HG03439 (cell line): ENCODE results near the gene WNT11.

Source experiments
- ATAC-seq: cut with Tn5 transposase; IDR thresholded peaks from one replicate; pipeline ENCODE4 v1.9.1; 2021; ENCODE audit warnings: mild to moderate bottlenecking, moderate library complexity; ENCODE audit not compliant: unreplicated experiment

Gene WNT11

GRCh38 chr11:76206327-76207081 is at the start of gene WNT11:
WNT11 (minus strand) TSS chr11:76206502; CDS start chr11:76206407, 95 bp downstream.
- no peak for ATAC-seq

GRCh38 chr11:76253416-76253815 is 47.1 kb upstream of the WNT11 start:
- no peak for ATAC-seq

GRCh38 chr11:76252631-76253070 is 46.3 kb upstream of the WNT11 start:
- no peak for ATAC-seq

- no peak for ATAC-seq
These were observed 45.3 kb upstream of the WNT11 start for GRCh38 chr11:76251576-76251975.

GRCh38 chr11:76251226-76251575 is 44.9 kb upstream of the WNT11 start:
- ATAC-seq: no peak

- ATAC-seq: no peak
These were observed 44.4 kb upstream of the WNT11 start for GRCh38 chr11:76250520-76251225.

GRCh38 chr11:76249195-76249741 is 43.0 kb upstream of the WNT11 start:
- ATAC-seq: no peak

GRCh38 chr11:76248210-76248609 is 41.9 kb upstream of the WNT11 start:
- ATAC-seq: no peak

GRCh38 chr11:76247091-76247490 is 40.8 kb upstream of the WNT11 start:
- no peak for ATAC-seq

- no peak for ATAC-seq
These were observed 40.1 kb upstream of the WNT11 start for GRCh38 chr11:76246271-76246933.

- no peak for ATAC-seq
These were observed 39.4 kb upstream of the WNT11 start for GRCh38 chr11:76245720-76246119.

- no peak for ATAC-seq
These were observed 38.1 kb upstream of the WNT11 start for GRCh38 chr11:76244316-76244851.

- no peak for ATAC-seq
These were observed 37.6 kb upstream of the WNT11 start for GRCh38 chr11:76243957-76244285.

- ATAC-seq: no peak
These were observed 37.1 kb upstream of the WNT11 start for GRCh38 chr11:76243193-76243956.

GRCh38 chr11:76242004-76242779 is 35.9 kb upstream of the WNT11 start:
- no peak for ATAC-seq

GRCh38 chr11:76241243-76242000 is 35.1 kb upstream of the WNT11 start:
- no peak for ATAC-seq

- ATAC-seq: no peak
These were observed 34.4 kb upstream of the WNT11 start for GRCh38 chr11:76240666-76241065.

GRCh38 chr11:76240161-76240540 is 33.8 kb upstream of the WNT11 start:
- no peak for ATAC-seq

GRCh38 chr11:76239483-76240160 is 33.3 kb upstream of the WNT11 start:
- ATAC-seq: no peak
